Epithelial cell of esophagus (primary cell): ENCODE data around the gene ADAM11.
A peak's percentile ranks its signal among the peaks of the same experiment; 100 is the strongest.

ENCODE experiments used
- DNase-seq: peaks from one replicate; pipeline ENCODE4 v3.0.0; 2010; ENCODE audit warnings: low read depth
- H3K4me3 ChIP-seq: 2 replicates; pipeline ENCODE4 v1.5.1; 2011; ENCODE audit warnings: mild to moderate bottlenecking, low read length, control low read depth
- CTCF ChIP-seq: IDR thresholded peaks from 2 replicates; pipeline ENCODE4 v1.5.1; 2011; ENCODE audit warnings: low read depth, mild to moderate bottlenecking, low read length, control low read depth, inconsistent platforms; ENCODE audit not compliant: insufficient read depth; ENCODE audit errors: missing control alignments

ADAM11 gene

GRCh38 chr17:44772308-44773045 lies 13.7 kb downstream of the ADAM11 start:
- H3K4me3 ChIP-seq = no peak overlapping the region
- TF ChIP-seq CTCF = no peak
- DNase-seq = no peak

GRCh38 chr17:44773140-44773539 lies 14.4 kb downstream of the ADAM11 start:
- DNase-seq = no peak
- TF ChIP-seq CTCF = no peak
- no peak overlapping the region for H3K4me3 ChIP-seq

GRCh38 chr17:44774271-44775135 lies 15.7 kb downstream of the ADAM11 start:
- peak; percentile 84 for DNase-seq
- peak; percentile 98 for TF ChIP-seq CTCF
- H3K4me3 ChIP-seq = peak overlapping the region; percentile 59

GRCh38 chr17:44775136-44775837 lies 16.5 kb downstream of the ADAM11 start:
- TF ChIP-seq CTCF = no peak
- peak overlapping the region; percentile 59 for H3K4me3 ChIP-seq
- DNase-seq = peak; percentile 99

- no peak for TF ChIP-seq CTCF
- peak overlapping the region; percentile 59 for H3K4me3 ChIP-seq
- no peak for DNase-seq
These were observed 17.2 kb downstream of the ADAM11 start for GRCh38 chr17:44775838-44776621.
